WTC11 (cell line): ENCODE measurements around the gene DHFR. TPM values are rescaled to one million over a fixed set of nuclear protein-coding genes. Genes with fewer than 3 reads are reported as not detected.

Experiments used
- ATAC-seq: fragments of 200-7000 bp; cut with Tn5 transposase; 2 replicates; pipeline ENCODE4 v1.10.0; 2021; ENCODE audit warnings: mild to moderate bottlenecking, moderate library complexity
- CTCF ChIA-PET: fragments of 300-600 bp; sonication (Branson Sonifier 250); formaldehyde crosslinking; loops from one replicate; lab custom pipeline; 2021; ENCODE audit warnings: antibody characterized with exemption; lab: Charles Lee
- POLR2A ChIA-PET: fragments of 350-600 bp; sonication (Branson Sonifier 250); formaldehyde crosslinking; loops from one replicate; lab custom pipeline; 2021; ENCODE audit warnings: antibody characterized with exemption; lab: Charles Lee
- DNase-seq: peaks from one replicate; pipeline ENCODE4 v3.0.0; 2021; ENCODE audit warnings: low spot score
- H3K27ac Mint-ChIP-seq: 2 replicates; pipeline ENCODE4 v1.8.0; 2021; ENCODE audit warnings: mixed read lengths
- H3K27me3 Mint-ChIP-seq: 2 replicates; pipeline ENCODE4 v1.8.0; 2021; ENCODE audit warnings: low read depth, mild to moderate bottlenecking, moderate library complexity, mixed read lengths
- H3K36me3 Mint-ChIP-seq: 2 replicates; pipeline ENCODE4 v1.8.0; 2021; ENCODE audit warnings: mixed read lengths
- H3K4me1 Mint-ChIP-seq: 2 replicates; pipeline ENCODE4 v1.8.0; 2022; ENCODE audit warnings: mixed read lengths
- H3K4me3 Mint-ChIP-seq: 2 replicates; pipeline ENCODE4 v1.8.0; 2021; ENCODE audit warnings: mild to moderate bottlenecking, moderate library complexity, mixed read lengths
- H3K9me3 Mint-ChIP-seq: 2 replicates; pipeline ENCODE4 v1.8.0; 2021; ENCODE audit warnings: mixed read lengths
- ATF1 ChIP-seq: sonication (generic); formaldehyde crosslinking; IDR thresholded peaks from 2 replicates; pipeline ENCODE4 v1.8.1; 2023; ENCODE audit warnings: mild to moderate bottlenecking, moderate library complexity, missing genetic modification reagents
- ATF6 ChIP-seq: sonication (generic); formaldehyde crosslinking; IDR thresholded peaks from 2 replicates; pipeline ENCODE4 v1.8.1; 2023; ENCODE audit warnings: mild to moderate bottlenecking, missing genetic modification reagents
- CREB1 ChIP-seq: sonication (generic); formaldehyde crosslinking; IDR thresholded peaks from 2 replicates; pipeline ENCODE4 v1.8.0; 2023; ENCODE audit warnings: mild to moderate bottlenecking, missing genetic modification reagents
- E2F4 ChIP-seq: sonication (generic); formaldehyde crosslinking; IDR thresholded peaks from 2 replicates; pipeline ENCODE4 v1.8.1; 2022; ENCODE audit warnings: low read depth, mild to moderate bottlenecking, moderate library complexity, missing genetic modification reagents, borderline replicate concordance
- ELF4 ChIP-seq: sonication (generic); formaldehyde crosslinking; IDR thresholded peaks from 2 replicates; pipeline ENCODE4 v1.8.1; 2022; ENCODE audit warnings: low read depth, mild to moderate bottlenecking, moderate library complexity, missing genetic modification reagents
- EMX1 ChIP-seq: fragments of 250-450 bp; sonication (Bioruptor Pico); IDR thresholded peaks from 2 replicates; pipeline ENCODE4 v1.8.0; 2021; ENCODE audit warnings: mild to moderate bottlenecking
- FOXP1 ChIP-seq: sonication (generic); formaldehyde crosslinking; IDR thresholded peaks from 2 replicates; pipeline ENCODE4 v1.8.0; 2022; ENCODE audit warnings: missing genetic modification reagents, mild to moderate bottlenecking, moderate library complexity, borderline replicate concordance
- HMGA2 ChIP-seq: fragments of 250-450 bp; sonication (Bioruptor Pico); IDR thresholded peaks from 2 replicates; pipeline ENCODE4 v1.4.0; 2021; ENCODE audit warnings: mild to moderate bottlenecking, moderate library complexity
- JUN ChIP-seq: sonication (generic); formaldehyde crosslinking; IDR thresholded peaks from 2 replicates; pipeline ENCODE4 v1.8.0; 2023; ENCODE audit warnings: mild to moderate bottlenecking, missing genetic modification reagents
- MXD4 ChIP-seq: fragments of 250-450 bp; sonication (Bioruptor Pico); IDR thresholded peaks from 2 replicates; pipeline ENCODE4 v1.8.0; 2021; ENCODE audit warnings: mild to moderate bottlenecking, moderate library complexity, borderline replicate concordance
- NFYB ChIP-seq: sonication (generic); formaldehyde crosslinking; conservative IDR thresholded peaks from 2 replicates; pipeline ENCODE4 v1.8.0; 2022; ENCODE audit warnings: low read depth, missing genetic modification reagents
- NR1H2 ChIP-seq: sonication (generic); formaldehyde crosslinking; IDR thresholded peaks from 2 replicates; pipeline ENCODE4 v1.9.0; 2021; ENCODE audit warnings: mild to moderate bottlenecking, moderate library complexity, missing genetic modification reagents
- NR2C2 ChIP-seq: sonication (generic); formaldehyde crosslinking; IDR thresholded peaks from 2 replicates; pipeline ENCODE4 v1.8.0; 2022; ENCODE audit warnings: mild to moderate bottlenecking, missing genetic modification reagents
- OVOL2 ChIP-seq: fragments of 250-450 bp; sonication (Bioruptor Pico); IDR thresholded peaks from 2 replicates; pipeline ENCODE4 v1.9.0; 2021; ENCODE audit warnings: mild to moderate bottlenecking, borderline replicate concordance
- PREB ChIP-seq: sonication (generic); formaldehyde crosslinking; IDR thresholded peaks from 2 replicates; pipeline ENCODE4 v1.8.1; 2022; ENCODE audit warnings: mild to moderate bottlenecking, missing genetic modification reagents, moderate library complexity, borderline replicate concordance
- SMAD3 ChIP-seq: sonication (generic); formaldehyde crosslinking; IDR thresholded peaks from 2 replicates; pipeline ENCODE4 v1.8.0; 2022; ENCODE audit warnings: missing genetic modification reagents, mild to moderate bottlenecking, borderline replicate concordance
- SOX15 ChIP-seq: fragments of 250-450 bp; sonication (Bioruptor Pico); IDR thresholded peaks from 2 replicates; pipeline ENCODE4 v1.9.0; 2021; ENCODE audit warnings: mild to moderate bottlenecking
- USF1 ChIP-seq: sonication (generic); formaldehyde crosslinking; IDR thresholded peaks from 2 replicates; pipeline ENCODE4 v1.8.0; 2022; ENCODE audit warnings: mild to moderate bottlenecking, missing genetic modification reagents
- ZBTB21 ChIP-seq: sonication (generic); formaldehyde crosslinking; IDR thresholded peaks from 2 replicates; pipeline ENCODE4 v1.8.1; 2023; ENCODE audit warnings: mild to moderate bottlenecking, missing genetic modification reagents, borderline replicate concordance
- ZBTB43 ChIP-seq: sonication (generic); formaldehyde crosslinking; IDR thresholded peaks from 2 replicates; pipeline ENCODE4 v1.8.1; 2023; ENCODE audit warnings: mild to moderate bottlenecking, missing genetic modification reagents
- ZNF219 ChIP-seq: sonication (generic); formaldehyde crosslinking; IDR thresholded peaks from 2 replicates; pipeline ENCODE4 v1.8.0; 2023; ENCODE audit warnings: missing genetic modification reagents, mild to moderate bottlenecking, borderline replicate concordance
- total RNA-seq: library from RNA; stranded (reverse); gene quantifications from 3 replicates; pipeline ENCODE4 v1.2.3, GENCODE V29; 2021

The DHFR gene
- total RNA-seq, 1 experiment from 2014 or later: 68.0 TPM

- TF ChIP-seq CREB1 (CRISPR knock-in tag) (no peak), OVOL2 (CRISPR knock-in tag) (no peak), ATF1 (CRISPR knock-in tag) (no peak), ZNF219 (no peak), MXD4 (CRISPR knock-in tag) (no peak), NR1H2 (CRISPR knock-in tag) (no peak), FOXP1 (CRISPR knock-in tag) (no peak), SMAD3 (CRISPR knock-in tag) (no peak), EMX1 (CRISPR knock-in tag) (no peak), NR2C2 (CRISPR knock-in tag) (no peak), NFYB (CRISPR knock-in tag) (no peak), HMGA2 (CRISPR knock-in tag) (no peak), USF1 (CRISPR knock-in tag) (no peak), ELF4 (CRISPR knock-in tag) (no peak), E2F4 (CRISPR knock-in tag) (no peak), ZBTB43 (CRISPR knock-in tag) (no peak), SOX15 (CRISPR knock-in tag) (no peak)
- ChIA-PET POLR2A (no interaction called here), CTCF (no interaction called here)
- Mint-ChIP-seq H3K9me3 (no peaks in the 10 kb centered on the region), H3K36me3 (no peaks in the 10 kb centered on the region), H3K27ac (no peak overlapping the region), H3K27me3 (no peaks in the 10 kb centered on the region), H3K4me1 (no peaks in the 10 kb centered on the region), H3K4me3 (no peak overlapping the region)
- ATAC-seq: no peak
- no peak for DNase-seq
Measured at GRCh38 chr5:80619086-80619485, 35.7 kb downstream of the DHFR start.

- Mint-ChIP-seq H3K4me1 (no peaks in the 10 kb centered on the region), H3K27ac (no peak overlapping the region), H3K4me3 (no peak overlapping the region), H3K9me3 (no peaks in the 10 kb centered on the region)
- CTCF ChIA-PET: no interaction called here
- ATAC-seq: no peak
- no peak for TF ChIP-seq PREB (CRISPR knock-in tag)
- no peak for TF ChIP-seq ZBTB21 (CRISPR knock-in tag)
- no peak for TF ChIP-seq ATF6 (CRISPR knock-in tag)
- TF ChIP-seq JUN: no peak
- TF ChIP-seq, all 79 proteins: peak for 0
- Mint-ChIP-seq H3K27me3 (no peaks in the 10 kb centered on the region), H3K36me3 (no peaks in the 10 kb centered on the region)
- POLR2A ChIA-PET: no interaction called here
- no peak for DNase-seq
Measured at GRCh38 chr5:80618438-80618837, 36.3 kb downstream of the DHFR start.
